GM19238 (cell line): Measurements from ENCODE around the gene FANCI.

Source experiments
- DNase-seq: peaks from one replicate; pipeline ENCODE4 v3.0.0; 2011; ENCODE audit warnings: low spot score; ENCODE audit not compliant: insufficient read length

The FANCI gene

GRCh38 chr15:89305395-89305794 is 61.6 kb downstream of the FANCI start:
- no peak for DNase-seq

DNA sequence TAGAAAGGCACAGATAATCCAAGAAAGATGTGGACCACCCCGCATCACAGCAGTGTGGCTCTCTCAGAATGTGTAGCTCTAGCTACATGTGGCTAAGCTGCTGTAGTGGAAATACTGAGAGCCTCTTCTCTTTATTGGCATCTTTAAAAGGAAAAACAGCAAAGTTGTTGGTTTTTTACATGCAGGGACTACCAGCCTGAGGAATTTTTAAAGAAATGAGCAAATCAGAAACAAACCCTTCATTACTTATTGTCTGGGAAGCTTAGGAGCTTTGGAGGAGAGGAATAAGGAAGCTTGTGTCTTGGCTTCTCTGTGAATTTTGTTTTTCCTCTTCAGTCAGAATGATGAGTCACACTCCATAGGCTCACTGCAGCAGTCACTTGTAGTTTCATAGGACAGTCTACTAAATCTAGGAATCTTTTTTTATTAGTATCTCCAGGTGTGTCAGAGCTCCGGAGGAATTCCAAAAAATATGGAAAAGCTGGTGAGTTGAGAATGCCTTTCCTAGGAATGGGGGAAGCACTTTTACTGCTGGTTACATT is 63.3 kb downstream of the FANCI start:
- DNase-seq, result no peak

DNA sequence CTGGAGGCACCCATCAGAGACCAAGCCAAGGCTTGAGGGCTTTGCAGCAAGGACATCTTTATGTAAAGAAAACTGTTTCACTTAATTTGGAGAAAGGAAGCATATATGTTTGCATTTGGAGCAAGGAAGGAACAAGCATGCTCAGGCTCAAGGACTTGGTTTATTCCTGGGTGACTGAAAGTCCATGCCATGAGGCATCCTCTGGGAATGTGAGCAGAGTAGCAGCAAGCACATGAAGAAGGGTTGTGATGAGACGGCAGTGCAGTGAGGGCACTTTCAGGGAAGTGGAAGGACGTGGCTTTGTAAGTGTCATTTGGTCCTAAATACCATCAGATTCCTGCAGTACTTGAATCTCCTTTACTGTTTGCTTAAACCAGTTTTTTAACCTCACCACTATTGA is 64.0 kb downstream of the FANCI start:
- DNase-seq, result no peak

DNA sequence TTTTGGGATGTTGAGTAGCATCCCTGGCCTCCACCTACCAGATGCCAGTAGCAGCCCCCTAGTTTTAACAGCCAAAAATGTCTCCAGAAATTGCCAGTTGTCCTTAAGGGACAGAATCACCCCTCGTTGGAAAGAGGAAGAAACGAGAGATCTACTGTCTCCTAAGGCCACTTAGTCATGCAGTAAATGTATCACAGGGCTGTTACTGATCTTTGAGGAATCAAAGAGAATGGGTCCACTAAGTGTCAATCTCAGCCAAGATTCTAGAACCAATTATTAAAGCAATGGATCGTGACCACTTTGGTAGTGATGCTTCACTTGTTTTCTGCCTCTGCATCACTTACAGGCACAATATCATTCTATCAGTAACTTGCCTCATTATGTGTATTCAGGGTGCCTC is 64.5 kb downstream of the FANCI start:
- no peak for DNase-seq

DNA sequence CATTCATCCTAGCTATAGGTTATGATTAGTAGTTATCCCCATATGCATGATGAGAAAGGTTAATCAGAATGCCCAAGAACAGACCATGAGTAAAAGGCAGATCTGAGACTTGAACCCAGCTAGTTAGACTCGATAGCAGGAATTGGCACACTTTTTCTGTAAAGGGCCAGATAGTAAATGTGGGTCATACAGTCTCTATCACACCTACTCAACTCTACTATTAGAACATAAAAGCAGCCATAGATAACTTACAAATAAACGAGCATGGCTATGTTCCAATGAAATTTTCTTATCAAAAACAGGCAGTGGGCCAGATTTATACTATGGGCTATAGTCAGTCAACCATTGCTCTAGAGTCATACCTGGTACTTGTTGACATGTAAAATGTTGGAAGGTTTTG is 66.2 kb downstream of the FANCI start:
- DNase-seq, result no peak

- no peak for DNase-seq
Observed at GRCh38 chr15:89315375-89315929, 71.7 kb downstream of the FANCI start.

DNA sequence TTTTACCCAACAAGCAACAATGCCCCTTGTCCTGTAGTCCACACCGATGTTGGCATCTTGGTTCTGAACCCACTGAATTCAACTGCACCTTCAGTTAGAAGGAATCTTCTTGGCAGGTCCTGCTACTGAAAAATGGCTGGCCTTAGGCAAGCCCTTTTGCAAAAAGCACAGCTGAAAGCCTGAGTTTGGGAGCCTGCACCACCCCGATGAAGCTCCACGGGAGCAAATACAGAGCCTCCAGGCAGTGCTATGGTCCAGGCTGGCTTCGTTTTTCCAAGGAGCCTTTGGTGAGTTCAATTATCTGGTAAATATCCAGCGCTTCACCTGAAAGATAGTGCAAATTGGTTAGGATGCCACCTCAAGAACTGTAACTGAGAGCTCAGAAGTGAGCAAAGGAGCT is 72.7 kb downstream of the FANCI start:
- no peak for DNase-seq

GRCh38 chr15:89317186-89317720 is 73.5 kb downstream of the FANCI start:
- no peak for DNase-seq

DNA sequence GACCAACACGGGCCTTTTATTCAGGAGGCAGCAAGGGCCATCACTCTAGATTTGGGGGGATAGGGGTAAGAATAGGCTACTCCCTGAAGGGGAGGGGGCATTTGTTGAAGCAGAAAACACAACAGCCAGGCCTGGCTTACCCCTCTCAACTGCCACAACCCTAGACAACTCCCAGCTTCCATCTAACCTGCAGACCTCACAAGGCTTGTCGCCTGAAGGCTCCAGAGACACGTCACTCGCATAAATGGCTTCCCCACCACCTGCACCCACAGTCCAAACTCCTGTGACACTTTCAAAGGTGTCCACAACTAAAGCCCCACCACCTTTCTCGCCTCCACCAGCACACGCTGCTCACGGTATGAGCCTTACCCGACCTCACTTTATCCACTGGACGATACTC is 75.9 kb downstream of the FANCI start:
- no peak for DNase-seq

DNA sequence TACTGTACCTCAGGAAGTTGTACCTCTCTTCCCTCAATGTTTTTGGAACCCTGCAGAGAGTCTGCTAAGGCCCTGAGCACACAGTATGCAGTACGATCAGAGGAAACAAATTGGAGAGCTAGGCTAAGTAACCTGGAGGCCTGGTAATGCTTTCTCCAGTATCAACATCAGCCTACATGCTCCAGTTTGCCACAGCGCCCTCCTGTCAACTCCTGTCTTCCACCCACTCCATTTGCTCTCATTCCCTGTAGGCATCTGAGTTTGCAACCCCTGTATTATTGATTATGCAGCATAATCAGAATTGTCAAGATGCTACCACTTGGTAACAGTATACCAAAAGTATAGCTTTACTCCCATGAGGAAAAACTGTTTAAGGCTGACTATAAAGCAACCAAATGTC is 76.4 kb downstream of the FANCI start:
- DNase-seq, result no peak

- DNase-seq, result no peak
Observed at GRCh38 chr15:89321521-89322410, 78.0 kb downstream of the FANCI start.

- no peak for DNase-seq
Observed at GRCh38 chr15:89322822-89323221, 79.0 kb downstream of the FANCI start.

DNA sequence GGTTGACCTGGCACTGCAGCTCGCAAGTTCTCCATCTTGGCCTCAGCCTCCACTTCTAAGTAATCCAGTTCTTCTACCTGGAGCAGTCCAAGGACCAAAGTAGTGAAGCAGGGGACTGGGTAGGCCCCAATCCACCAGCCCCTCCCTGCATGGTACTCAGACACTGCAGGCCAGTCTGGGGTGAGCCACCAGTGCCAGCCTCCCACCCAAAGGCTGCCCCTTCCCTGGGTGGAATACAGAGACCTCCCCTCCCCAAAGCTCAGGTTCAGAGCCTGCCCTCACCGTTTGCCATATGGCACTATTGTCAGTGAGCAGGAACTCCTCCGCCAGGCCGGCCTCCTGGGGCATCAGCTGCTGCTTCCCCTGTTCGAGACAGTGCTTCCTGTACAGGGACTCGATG is 80.0 kb downstream of the FANCI start:
- DNase-seq, result no peak

DNA sequence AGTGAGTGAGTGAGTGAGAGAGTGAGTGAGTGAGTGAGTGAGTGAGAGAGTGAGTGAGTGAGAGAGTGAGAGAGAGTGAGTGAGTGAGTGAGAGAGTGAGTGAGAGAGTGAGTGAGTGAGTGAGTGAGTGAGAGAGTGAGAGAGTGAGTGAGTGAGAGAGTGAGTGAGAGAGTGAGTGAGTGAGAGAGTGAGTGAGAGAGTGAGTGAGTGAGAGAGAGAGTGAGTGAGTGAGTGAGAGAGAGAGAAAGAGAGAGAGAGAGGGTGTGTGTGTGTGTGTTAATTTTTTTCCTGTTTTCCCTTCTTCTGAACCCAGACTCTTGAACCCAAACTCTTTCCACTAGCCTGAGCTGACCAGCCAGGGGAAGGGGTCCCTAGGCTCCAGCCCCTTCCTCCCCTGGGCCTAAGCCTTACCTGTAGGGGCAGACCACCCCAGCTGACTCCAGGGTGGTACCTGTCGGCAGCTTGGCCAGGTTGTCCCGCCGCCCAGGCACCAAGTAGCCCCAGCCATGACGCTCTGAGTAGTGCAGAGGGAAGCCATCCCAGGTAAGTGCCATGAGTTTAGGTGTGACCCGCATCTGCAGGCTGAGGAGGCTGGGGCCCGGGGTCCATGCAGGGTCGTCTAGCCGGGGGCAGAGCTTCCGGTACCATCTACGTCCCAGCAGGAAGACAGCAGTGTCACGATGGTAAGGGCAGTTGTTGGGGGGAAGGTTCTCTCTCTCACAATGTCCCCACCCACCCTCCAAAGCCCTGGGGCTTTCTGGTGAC is 81.4 kb downstream of the FANCI start:
- DNase-seq, result no peak

- DNase-seq, result no peak
Observed at GRCh38 chr15:89326316-89326715, 82.5 kb downstream of the FANCI start.

DNA sequence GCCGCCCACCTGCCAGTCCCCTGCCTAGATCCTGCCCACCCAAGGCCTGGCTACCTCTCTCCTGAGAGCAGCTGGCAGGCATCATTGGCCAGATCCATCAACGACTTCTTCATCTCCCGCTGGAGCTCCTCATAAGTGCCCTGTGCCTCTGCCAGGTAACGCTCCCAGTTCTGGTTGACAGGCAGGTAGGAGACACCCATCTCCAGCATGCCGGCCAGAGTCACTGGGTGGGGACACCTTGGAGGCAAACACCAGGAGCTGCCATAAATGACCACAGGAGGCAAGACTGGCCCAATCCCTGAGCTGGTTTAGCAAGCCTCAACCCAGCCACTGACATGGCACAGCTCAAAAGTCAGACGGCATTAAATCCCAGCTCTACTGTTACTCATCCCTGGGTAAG is 83.3 kb downstream of the FANCI start:
- no peak for DNase-seq

- DNase-seq, result no peak
Observed at GRCh38 chr15:89328398-89329254, 84.8 kb downstream of the FANCI start.

DNA sequence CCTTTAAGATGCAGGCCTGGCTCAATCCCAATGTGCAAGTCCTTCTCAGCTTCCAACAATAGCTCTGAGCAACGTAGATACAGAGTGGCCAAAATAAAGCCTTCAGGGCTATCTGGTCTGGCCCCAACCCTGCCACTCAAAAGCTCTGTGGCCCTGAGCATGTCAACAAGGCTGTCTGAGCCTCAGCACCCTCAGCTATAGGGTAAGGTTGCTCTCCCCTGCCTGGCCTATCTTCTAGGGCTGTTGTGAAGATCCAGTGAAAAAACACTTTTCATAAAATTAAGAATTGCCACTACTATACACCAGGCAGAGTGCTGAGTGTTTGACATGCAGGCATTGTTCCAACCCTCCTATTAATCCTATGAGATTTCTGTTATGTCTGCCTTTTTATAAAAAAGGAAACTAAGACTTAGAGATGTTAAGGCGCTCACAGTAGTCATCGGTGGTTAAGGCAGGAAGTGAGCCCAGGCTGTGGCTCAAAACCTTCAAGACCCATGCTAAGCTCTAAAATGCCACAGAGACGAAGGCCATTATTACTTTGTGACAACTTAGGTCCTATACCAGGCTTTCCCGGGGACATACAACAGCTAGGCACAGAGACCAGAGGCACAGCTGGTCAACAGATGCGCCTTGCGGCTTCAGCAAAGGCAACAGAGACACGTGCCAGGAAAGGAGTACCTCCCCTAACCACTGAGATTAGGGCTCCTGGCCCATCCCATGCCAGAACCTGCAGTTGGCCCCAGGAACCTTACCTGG is 85.7 kb downstream of the FANCI start:
- no peak for DNase-seq

DNA sequence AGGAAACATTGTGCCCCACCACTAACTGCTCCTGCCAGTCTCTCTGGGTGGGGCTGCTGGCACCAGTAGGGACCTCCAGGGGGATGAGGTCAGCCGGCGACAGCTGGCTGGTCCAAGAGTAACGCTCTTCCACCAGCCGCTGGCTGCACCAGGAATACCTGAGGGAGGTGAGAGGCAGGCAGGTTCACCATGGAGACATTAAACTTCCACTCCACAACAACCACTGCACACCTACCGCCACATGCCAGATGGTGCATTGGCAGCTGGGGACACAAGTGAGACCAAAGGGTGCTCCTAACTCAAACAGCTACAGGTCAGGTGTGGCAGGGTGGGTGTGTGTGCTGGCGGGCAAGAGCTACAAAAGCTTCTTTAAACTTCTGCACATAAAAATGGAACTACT is 86.3 kb downstream of the FANCI start:
- DNase-seq, result no peak
